GM13976 (cell line): ENCODE results near the gene PTGS1.

ENCODE experiments used
- DNase-seq: peaks from one replicate; pipeline ENCODE4 v3.0.0; 2012; ENCODE audit warnings: low spot score
- CTCF ChIP-seq: IDR thresholded peaks from 2 replicates; pipeline ENCODE4 v1.5.1; 2012; ENCODE audit warnings: borderline replicate concordance, mild to moderate bottlenecking; ENCODE audit not compliant: insufficient read depth; ENCODE audit errors: extremely low read depth, missing control alignments, control extremely low read depth
- in situ Hi-C: fragments of 300-500 bp; cut with MboI; formaldehyde crosslinking; loops from one replicate; pipeline ENCODE4 v1.12.0; 2022; ENCODE audit warnings: low sequenced_read_pairs, mixed read lengths, inconsistent platforms; ENCODE audit not compliant: unreplicated experiment

PTGS1 gene

GRCh38 chr9:122425087-122425486, 54.3 kb downstream of the PTGS1 start:
- in situ Hi-C loops, result no loop called here
- TF ChIP-seq CTCF, result no peak
- no peak for DNase-seq

- TF ChIP-seq CTCF, result no peak
- DNase-seq, result no peak
- in situ Hi-C loops, result no loop called here
Observed at GRCh38 chr9:122426723-122427122, 55.9 kb downstream of the PTGS1 start.

- TF ChIP-seq CTCF, result no peak
- in situ Hi-C loops, result no loop called here
- DNase-seq, result no peak
Observed at GRCh38 chr9:122442568-122442967, 71.7 kb downstream of the PTGS1 start.

GRCh38 chr9:122444041-122444733, 73.4 kb downstream of the PTGS1 start:
- in situ Hi-C loops, result no loop called here

More at GRCh38 chr9:122444041-122444733, 73.4 kb downstream of the PTGS1 start:
- DNase-seq, result no peak
- TF ChIP-seq CTCF, result no peak
